GM18499 (cell line): ENCODE results near the gene TMEM150A.
"Not testable (repeated sequence)": the region's sequence is repeated elsewhere in the genome, so short reads cannot be mapped to it uniquely, and the experiment has no call there.

Source experiments
- ATAC-seq: cut with Tn5 transposase; IDR thresholded peaks from one replicate; pipeline ENCODE4 v1.9.1; 2021; ENCODE audit warnings: moderate number of reproducible peaks; ENCODE audit not compliant: insufficient read depth, unreplicated experiment

Gene TMEM150A

GRCh38 chr2:85595301-85596025 is 7.0 kb downstream of the TMEM150A start, which contains the start of gene RNF181:
Gene RNF181 (plus strand): TSS chr2:85595745. CDS start chr2:85595764, 19 bp downstream.
- ATAC-seq: peak; percentile 98

DNA sequence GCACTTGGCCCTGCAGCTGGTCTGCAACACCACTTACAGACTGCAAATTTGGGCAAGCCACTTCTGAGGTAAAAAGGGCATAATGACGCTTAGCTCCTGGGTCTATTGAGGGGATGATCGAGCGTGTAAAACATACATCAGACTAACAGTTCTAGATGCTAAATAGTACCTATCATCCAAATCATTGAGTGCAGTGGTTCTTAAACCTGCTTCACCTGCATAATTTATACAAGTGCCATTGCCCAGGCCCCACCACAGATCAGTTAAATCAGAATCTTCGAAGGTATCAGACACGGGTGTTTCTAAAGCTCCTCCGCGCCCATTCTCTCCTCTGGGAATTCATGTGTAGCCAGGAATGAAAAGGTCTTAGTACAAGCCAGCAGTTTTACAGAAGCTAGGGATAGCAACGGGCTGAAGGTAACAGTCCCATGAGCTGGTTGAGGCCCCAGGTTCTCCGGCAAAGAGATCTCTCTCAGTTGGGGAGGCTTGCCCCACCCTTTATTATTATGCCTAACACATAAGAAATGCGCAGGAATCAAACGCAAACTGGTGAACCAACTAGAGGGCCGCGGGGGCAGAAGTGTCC is 7.7 kb downstream of the TMEM150A start:
- ATAC-seq: no peak

GRCh38 chr2:85593023-85593422 is 9.5 kb downstream of the TMEM150A start:
- no peak for ATAC-seq

- ATAC-seq: not testable (repeated sequence)
Measured at GRCh38 chr2:85592299-85592698, 10.2 kb downstream of the TMEM150A start.

DNA sequence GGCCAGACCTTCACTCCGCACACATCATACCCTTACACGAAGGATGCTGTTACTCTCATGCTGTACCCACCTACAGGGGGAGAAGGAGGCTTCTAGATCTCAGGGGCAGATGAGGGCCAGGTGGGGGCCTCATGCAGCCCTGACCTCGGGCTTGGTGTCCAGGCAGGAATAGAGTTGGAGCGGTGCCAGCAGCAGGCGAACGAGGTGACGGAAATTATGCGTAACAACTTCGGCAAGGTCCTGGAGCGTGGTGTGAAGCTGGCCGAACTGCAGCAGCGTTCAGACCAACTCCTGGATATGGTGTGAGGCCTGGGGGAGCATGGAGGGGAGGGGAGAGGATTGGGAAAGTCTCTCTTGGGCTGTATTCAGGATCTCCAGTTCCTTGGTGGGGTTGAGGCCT is 10.9 kb downstream of the TMEM150A start:
- no peak for ATAC-seq

DNA sequence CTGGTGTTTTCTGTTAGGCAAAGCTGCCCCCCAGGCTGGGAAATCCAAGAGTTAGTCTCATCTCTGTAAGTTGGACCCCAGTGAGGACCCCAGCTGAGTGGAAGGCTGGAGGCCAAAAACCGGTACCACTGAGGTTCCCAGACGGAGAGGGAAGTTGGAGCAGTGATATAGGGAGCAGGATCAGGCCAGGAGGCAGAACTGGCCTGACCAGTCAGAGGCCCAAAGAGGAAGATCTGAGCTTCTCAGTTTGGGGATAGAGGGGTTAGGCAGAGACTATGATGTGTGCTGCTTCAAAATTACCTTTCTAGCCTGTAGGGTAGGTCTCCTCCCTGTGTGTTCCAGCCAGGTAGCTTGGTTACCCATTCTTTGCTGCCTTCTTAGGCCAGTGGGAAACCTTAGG is 11.5 kb downstream of the TMEM150A start:
- no peak for ATAC-seq

GRCh38 chr2:85589982-85590791 is 12.3 kb downstream of the TMEM150A start:
- ATAC-seq: no peak

DNA sequence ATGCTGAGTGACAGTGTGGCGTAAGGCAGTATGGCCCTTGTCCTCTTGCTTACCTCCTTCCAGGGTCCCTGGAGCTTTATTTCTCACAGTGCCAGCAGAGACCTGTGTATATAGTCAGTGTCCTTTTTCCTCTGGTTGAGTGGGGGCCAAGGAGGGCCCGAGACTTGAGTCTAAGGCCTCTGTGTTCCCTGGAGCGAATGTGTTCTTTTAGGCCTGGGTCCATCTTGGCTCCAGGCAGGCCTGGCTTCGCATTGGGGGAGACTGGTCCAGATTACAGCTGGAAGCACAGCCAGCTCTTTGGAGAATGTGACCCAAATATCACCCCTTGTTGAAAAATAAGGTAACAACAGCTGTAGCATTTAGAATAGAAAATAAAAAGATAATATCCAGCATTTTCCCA is 13.3 kb downstream of the TMEM150A start:
- ATAC-seq: no peak

DNA sequence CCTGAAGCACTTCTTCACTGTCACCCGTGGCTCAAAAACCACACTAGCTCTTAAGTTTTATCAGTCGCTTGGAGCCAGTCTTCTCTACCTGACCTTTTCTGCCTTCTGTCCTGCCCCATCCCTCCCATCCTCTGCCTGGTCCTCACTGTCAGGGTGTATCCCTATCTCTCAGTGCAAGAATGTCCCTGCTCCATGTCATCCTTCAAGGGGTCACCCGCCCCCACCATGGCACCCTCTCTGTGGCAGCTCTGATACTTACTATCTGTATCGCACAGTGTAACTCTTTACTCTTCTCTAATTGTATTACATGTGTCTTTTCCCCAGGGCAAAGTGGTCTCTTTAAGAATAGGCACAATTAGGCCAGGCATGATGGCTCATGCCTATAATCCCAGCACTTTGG is 13.9 kb downstream of the TMEM150A start:
- ATAC-seq: no peak

- no peak for ATAC-seq
Measured at GRCh38 chr2:85588236-85588635, 14.3 kb downstream of the TMEM150A start.

GRCh38 chr2:85585781-85586105 is 16.8 kb downstream of the TMEM150A start:
- ATAC-seq: no peak

DNA sequence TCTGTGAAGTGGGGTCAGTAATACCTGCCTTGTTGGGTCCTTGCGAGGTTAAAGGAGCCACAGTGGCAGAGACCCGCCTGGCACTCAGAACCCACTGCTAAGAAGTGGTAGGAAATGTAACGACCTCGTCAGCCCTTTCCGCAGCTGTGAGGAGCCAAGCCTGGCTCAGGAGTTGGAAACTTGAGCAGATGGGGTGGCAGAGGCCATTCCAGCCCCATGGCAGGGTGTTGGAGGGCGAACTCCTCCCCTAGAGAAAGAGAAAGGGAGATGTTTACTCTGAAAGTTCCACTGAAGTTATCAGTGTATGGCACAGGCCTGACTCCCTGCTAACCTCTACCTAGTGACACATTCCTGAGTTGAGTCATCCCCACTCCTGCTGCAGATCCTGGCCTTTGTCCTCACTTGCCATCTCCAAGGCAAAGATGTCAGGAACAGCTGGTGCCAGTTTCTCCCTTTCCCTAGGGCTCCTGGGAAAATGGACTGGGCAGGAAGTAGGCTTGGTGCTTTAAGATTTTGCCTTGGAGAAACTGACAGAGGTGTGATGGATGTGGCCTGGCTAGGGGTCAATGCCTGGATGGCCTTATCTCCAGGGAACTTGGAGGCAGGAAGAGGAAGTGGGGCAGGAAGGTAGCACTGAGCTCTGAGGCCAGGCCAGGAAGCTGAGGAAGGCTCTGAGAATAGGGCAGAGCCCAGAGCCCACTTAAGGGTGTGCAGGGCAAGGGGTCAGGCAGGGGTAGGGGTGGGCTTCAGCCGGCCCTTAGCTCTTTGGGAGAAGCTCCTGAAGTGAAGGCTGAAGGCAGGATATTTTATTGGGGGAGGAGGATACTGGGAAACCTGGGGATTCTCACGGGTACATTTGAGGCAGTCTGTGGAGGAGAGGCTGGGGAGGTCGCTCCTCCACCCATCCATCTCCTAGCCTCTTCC is 17.4 kb downstream of the TMEM150A start:
- ATAC-seq: no peak

- ATAC-seq: no peak
Measured at GRCh38 chr2:85584354-85584856, 18.1 kb downstream of the TMEM150A start, which contains the start of gene VAMP5. Gene VAMP5 (plus strand): TSS chr2:85584431. CDS start chr2:85584491, 60 bp downstream.

DNA sequence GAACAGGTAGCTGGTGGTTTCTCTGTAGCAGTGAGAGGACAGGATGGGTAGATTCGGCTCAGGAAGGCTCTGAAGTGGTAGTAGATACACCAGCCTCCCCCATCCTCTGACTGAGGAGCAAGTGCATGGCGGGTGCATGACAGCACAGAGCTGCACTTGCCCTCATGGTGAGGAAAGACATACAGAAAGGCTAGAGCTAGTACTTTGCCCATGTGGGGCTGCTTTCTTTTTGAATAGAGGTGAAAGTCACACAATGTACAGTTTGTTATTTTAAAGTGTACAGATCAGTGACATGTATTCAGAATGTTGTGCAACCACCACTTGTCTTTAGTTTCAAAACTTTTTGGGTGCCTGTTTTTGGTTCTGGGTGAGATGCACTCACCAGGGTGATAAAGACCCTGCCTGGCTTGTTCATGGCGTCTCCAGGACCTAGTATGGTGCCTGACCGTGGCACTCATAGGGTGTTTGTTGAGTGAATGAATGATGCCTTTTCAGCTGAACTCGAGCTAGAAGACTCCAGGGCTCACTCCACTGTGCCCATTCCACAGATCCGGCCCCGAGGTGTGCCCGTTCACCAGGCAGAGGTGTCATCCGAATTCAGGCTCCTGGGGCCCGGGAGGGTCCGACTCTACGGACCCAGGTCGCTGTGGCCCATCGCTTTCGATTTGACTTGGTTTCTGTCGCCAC is 18.7 kb downstream of the TMEM150A start:
- ATAC-seq: no peak

- no peak for ATAC-seq
Measured at GRCh38 chr2:85582492-85582891, 20.0 kb downstream of the TMEM150A start.

- ATAC-seq: no peak
Measured at GRCh38 chr2:85580206-85580605, 22.3 kb downstream of the TMEM150A start.

DNA sequence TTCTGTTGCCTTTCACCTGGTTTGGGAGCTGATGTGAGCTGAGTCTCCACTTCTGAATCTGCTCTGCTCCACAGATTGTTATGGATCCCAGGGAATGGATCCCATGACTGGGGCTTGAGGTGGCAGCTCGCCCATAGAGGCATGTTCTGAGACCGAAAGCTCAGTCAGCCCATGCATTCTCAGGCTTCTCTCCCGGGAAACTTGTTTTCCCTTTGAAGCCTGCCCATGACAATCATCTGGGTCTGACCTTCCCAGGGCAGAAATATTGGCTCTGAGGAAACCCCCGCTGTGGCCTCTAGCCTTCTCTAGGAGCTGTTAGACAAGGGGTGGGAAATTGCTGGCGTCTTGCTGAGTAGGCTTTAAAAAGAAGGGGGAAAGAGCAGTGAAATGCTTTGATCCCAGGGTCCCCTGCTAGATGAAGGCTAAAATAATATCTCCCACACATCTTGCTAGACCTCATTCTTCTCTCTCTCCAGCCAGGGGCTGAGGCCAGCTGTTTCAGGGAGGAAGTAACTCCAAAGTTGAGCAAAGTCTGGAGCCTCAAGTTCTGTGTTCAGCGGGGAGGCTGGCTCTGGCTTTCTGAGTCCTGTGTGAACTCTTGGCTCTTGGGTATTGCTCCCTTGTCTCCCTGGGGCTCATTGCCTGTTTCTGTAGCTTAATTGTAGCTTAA is 23.1 kb downstream of the TMEM150A start:
- ATAC-seq: no peak

- ATAC-seq: no peak
Measured at GRCh38 chr2:85578243-85579180, 24.0 kb downstream of the TMEM150A start.
